HL-60 (cell line): Measurements from ENCODE around the gene BCL10.
A peak's percentile ranks its signal among the peaks of the same experiment; 100 is the strongest.
"Not testable (repeated sequence)": the region's sequence is repeated elsewhere in the genome, so short reads cannot be mapped to it uniquely, and the experiment has no call there.

Experiments
- DNase-seq, 2 experiments: peaks; one replicate each; pipeline ENCODE4 v3.0.0-alpha.2; 2010 to 2020; ENCODE audit warnings: low read depth in 1 of 2, low spot score in 1 of 2
- H3K27ac ChIP-seq: fragments of 250-450 bp; sonication (Bioruptor Pico); replicated peaks from 2 replicates; pipeline ENCODE4 v1.5.1; 2020; ENCODE audit warnings: mild to moderate bottlenecking, moderate library complexity
- H3K27me3 ChIP-seq: fragments of 250-450 bp; sonication (Bioruptor Pico); 2 replicates; pipeline ENCODE4 v1.5.1; 2021; ENCODE audit warnings: mild to moderate bottlenecking, moderate library complexity; ENCODE audit not compliant: insufficient read depth, poor library complexity, severe bottlenecking
- H3K4me3 ChIP-seq: replicated peaks from 2 replicates; pipeline ENCODE4 v1.5.1; 2011; ENCODE audit warnings: mild to moderate bottlenecking, control low read depth, low read length; ENCODE audit not compliant: insufficient read depth
- CTCF ChIP-seq: IDR thresholded peaks from one replicate; pipeline ENCODE4 v1.5.1; 2011; ENCODE audit warnings: low read length, control low read depth, inconsistent platforms; ENCODE audit not compliant: insufficient read depth
- GABPA ChIP-seq: IDR thresholded peaks from 2 replicates; pipeline ENCODE4 v1.6.1; 2012; ENCODE audit warnings: low read depth
- POLR2AphosphoS5 ChIP-seq: IDR thresholded peaks from 2 replicates; pipeline ENCODE4 v1.6.1; 2012; ENCODE audit warnings: low read depth
- SPI1 ChIP-seq: IDR thresholded peaks from 2 replicates; pipeline ENCODE4 v1.6.1; 2012; ENCODE audit warnings: low read depth, mild to moderate bottlenecking, borderline replicate concordance
- TF ChIP-seq, protein P1 (sequence below): IDR thresholded peaks from 2 replicates; pipeline ENCODE4 v1.6.1; 2012; ENCODE audit warnings: low read depth; ENCODE audit not compliant: insufficient replicate concordance

The BCL10 gene

DNA sequence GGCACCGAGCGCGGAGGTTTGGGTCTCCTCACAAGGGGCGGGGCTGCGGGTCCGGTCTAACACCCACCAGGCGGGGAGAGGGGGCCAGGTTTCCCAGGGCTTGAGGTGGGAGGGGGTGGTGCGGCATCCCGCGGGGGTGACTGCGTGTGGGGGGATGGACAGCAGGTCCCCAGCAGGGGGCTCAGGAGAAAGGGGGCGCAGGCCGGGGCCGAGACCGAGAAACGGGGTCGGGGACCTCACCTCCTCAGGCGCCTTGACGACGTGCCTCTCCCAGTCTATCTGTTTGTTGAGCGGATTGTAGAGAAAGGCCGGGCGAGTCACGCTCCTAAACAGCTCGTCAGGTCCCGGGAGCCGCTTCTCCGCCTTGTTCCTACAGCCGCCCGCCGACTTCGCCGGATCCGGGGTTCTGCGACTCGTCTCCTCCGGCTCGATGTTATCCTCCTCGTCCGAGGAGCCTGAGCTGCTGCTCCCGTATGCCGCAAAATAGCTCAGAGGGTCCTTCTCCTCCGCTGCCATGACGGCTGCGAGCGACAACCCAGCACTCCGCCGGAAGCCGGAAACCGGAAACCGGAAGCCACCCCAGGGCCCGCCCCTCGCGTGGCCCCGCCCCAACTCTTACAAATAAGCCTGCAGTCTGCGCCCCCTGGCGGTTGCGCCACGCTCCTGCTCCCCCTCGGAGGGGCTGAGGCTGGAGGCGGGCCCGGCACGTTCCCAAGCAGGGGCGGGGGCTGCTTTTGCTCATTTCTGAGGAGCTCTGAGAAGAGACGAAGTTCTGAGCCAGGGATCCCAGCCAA is 17.1 kb downstream of the BCL10 start, which contains the start of gene C1orf52:
Gene C1orf52 (minus strand): TSS at position 545 of the 794 bp plus-strand sequence. CDS start 29 bp downstream, at position 516.
- peak within 1 kb of the TSS; percentile 83 for H3K27ac ChIP-seq
- peak; percentile 86 for TF ChIP-seq GABPA
- TF ChIP-seq, protein P1, sequence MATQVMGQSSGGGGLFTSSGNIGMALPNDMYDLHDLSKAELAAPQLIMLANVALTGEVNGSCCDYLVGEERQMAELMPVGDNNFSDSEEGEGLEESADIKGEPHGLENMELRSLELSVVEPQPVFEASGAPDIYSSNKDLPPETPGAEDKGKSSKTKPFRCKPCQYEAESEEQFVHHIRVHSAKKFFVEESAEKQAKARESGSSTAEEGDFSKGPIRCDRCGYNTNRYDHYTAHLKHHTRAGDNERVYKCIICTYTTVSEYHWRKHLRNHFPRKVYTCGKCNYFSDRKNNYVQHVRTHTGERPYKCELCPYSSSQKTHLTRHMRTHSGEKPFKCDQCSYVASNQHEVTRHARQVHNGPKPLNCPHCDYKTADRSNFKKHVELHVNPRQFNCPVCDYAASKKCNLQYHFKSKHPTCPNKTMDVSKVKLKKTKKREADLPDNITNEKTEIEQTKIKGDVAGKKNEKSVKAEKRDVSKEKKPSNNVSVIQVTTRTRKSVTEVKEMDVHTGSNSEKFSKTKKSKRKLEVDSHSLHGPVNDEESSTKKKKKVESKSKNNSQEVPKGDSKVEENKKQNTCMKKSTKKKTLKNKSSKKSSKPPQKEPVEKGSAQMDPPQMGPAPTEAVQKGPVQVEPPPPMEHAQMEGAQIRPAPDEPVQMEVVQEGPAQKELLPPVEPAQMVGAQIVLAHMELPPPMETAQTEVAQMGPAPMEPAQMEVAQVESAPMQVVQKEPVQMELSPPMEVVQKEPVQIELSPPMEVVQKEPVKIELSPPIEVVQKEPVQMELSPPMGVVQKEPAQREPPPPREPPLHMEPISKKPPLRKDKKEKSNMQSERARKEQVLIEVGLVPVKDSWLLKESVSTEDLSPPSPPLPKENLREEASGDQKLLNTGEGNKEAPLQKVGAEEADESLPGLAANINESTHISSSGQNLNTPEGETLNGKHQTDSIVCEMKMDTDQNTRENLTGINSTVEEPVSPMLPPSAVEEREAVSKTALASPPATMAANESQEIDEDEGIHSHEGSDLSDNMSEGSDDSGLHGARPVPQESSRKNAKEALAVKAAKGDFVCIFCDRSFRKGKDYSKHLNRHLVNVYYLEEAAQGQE, result no peak
- TF ChIP-seq POLR2AphosphoS5, result peak; percentile 74
- peak; percentile 63 for TF ChIP-seq CTCF
- TF ChIP-seq SPI1, result no peak
- DNase-seq, result peak; percentile 78 to 92
- H3K27me3 ChIP-seq, result no peaks in the 10 kb centered on the region
- H3K4me3 ChIP-seq, result peak within 1 kb of the TSS; percentile 84

GRCh38 chr1:85258536-85259117 is 17.8 kb downstream of the BCL10 start:
- H3K27ac ChIP-seq, result peak overlapping the region; percentile 83
- peak overlapping the region; percentile 84 for H3K4me3 ChIP-seq
- peak in 1 of 2 experiments; percentile 16 for DNase-seq
- no peak for TF ChIP-seq CTCF
- TF ChIP-seq, protein P1, result no peak
- TF ChIP-seq GABPA, result no peak
- TF ChIP-seq POLR2AphosphoS5, result no peak
- TF ChIP-seq SPI1, result no peak
- no peaks in the 10 kb centered on the region for H3K27me3 ChIP-seq

DNA sequence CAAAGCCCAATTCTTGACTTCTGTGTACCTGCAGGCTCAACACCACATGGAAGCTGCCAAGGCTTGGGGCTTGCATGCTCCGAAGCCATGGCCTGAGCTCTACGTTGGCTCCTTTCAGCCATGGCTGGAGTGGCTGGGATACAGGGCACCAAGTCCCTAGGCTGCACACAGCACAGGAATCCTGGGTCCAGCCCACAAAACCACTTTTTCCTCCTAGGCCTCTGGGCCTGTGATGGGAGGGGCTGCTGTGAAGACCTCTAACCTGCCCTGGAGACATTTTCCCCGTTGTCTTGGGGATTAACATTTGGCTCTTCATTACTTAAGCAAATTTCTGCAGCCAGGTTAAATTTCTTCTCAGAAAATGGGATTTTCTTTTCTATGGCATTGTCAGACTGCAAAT is 27.4 kb downstream of the BCL10 start:
- not testable (repeated sequence) for H3K4me3 ChIP-seq, H3K27me3 ChIP-seq, DNase-seq, H3K27ac ChIP-seq

DNA sequence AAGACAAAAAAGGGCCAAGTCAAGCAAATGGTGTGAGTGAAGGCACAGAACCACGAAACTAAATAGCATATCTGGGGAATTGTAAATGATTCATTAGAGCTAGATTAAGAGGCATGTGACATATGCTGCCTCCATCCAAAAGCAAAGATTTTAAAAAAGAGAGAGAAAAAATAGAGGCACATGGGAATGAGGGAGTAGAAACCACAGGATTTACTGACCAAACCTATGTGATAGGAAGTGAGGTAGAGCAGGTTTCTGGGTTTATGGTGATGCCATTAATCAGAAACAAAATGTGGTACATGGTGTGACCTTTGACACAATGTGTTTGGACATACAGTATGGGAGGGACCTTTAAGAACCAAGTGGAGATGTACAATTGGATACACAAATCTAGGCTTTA is 30.5 kb downstream of the BCL10 start:
- H3K4me3 ChIP-seq, result no peak overlapping the region
- no peak for DNase-seq
- no peak overlapping the region for H3K27ac ChIP-seq
- H3K27me3 ChIP-seq, result no peaks in the 10 kb centered on the region
- no peak for TF ChIP-seq POLR2AphosphoS5
- TF ChIP-seq, protein P1, result no peak
- TF ChIP-seq SPI1, result no peak
- TF ChIP-seq GABPA, result no peak
- TF ChIP-seq CTCF, result no peak
